HepG2 (cell line): ENCODE results near the gene GTF3A. TPM values are rescaled to one million over a fixed set of nuclear protein-coding genes. Genes with fewer than 3 reads are reported as not detected.

Experiments
- ATF6 ChIP-seq: sonication (generic); formaldehyde crosslinking; conservative IDR thresholded peaks from 2 replicates; pipeline ENCODE4 v1.4.0; 2020; ENCODE audit warnings: missing genetic modification reagents
- CENPX ChIP-seq: sonication (generic); formaldehyde crosslinking; IDR thresholded peaks from 2 replicates; pipeline ENCODE4 v1.9.0; 2021; ENCODE audit warnings: mild to moderate bottlenecking, missing genetic modification reagents, moderate library complexity
- NFYB ChIP-seq: sonication (generic); formaldehyde crosslinking; IDR thresholded peaks from 2 replicates; pipeline ENCODE4 v1.4.0; 2020; ENCODE audit warnings: missing genetic modification reagents
- POGK ChIP-seq: sonication (generic); formaldehyde crosslinking; conservative IDR thresholded peaks from 2 replicates; pipeline ENCODE4 v1.8.0; 2022; ENCODE audit warnings: mild to moderate bottlenecking, moderate library complexity, missing genetic modification reagents
- SSRP1 ChIP-seq: IDR thresholded peaks from 2 replicates; pipeline ENCODE4 v1.6.1; 2016; ENCODE audit warnings: control low read depth
- U2AF2 ChIP-seq: fragments of 200-400 bp; formaldehyde crosslinking; IDR thresholded peaks from 2 replicates; pipeline ENCODE4 v1.6.1; 2017; ENCODE audit warnings: low read depth, mild to moderate bottlenecking, low read length
- ZBTB7A ChIP-seq: sonication (generic); formaldehyde crosslinking; IDR thresholded peaks from 2 replicates; pipeline ENCODE4 v1.8.0; 2022; ENCODE audit warnings: mild to moderate bottlenecking, missing genetic modification reagents
- ZNF337 ChIP-seq: sonication (generic); formaldehyde crosslinking; IDR thresholded peaks from 2 replicates; pipeline ENCODE4 v1.5.1; 2020; ENCODE audit warnings: missing genetic modification reagents, low read depth, mild to moderate bottlenecking, borderline replicate concordance
- ZNF605 ChIP-seq: sonication (generic); formaldehyde crosslinking; IDR thresholded peaks from 2 replicates; pipeline ENCODE4 v1.8.0; 2022; ENCODE audit warnings: mild to moderate bottlenecking, missing genetic modification reagents
- ZNF609 ChIP-seq: sonication (generic); formaldehyde crosslinking; IDR thresholded peaks from 2 replicates; pipeline ENCODE4 v1.4.0; 2020; ENCODE audit warnings: mild to moderate bottlenecking, missing genetic modification reagents, borderline replicate concordance
- ZNF646 ChIP-seq: sonication (generic); formaldehyde crosslinking; IDR thresholded peaks from 2 replicates; pipeline ENCODE4 v1.9.0; 2021; ENCODE audit warnings: mild to moderate bottlenecking, missing genetic modification reagents
- ZNF777 ChIP-seq: sonication (generic); formaldehyde crosslinking; IDR thresholded peaks from 2 replicates; pipeline ENCODE4 v1.4.0; 2020; ENCODE audit warnings: missing genetic modification reagents
- polyA plus RNA-seq, 8 experiments: library from polyadenylated mRNA; depleted of rRNA in 3 of 8; stranded (reverse) in 7 of 8; unstranded in 1 of 8; fragments of >200 nt; fragmentation: Illumina TruSeq in 4 of 8; extraction: Trizol in 4 of 8; gene quantifications; 2 replicates each; pipeline versions ENCODE4 v1.2.1 to v1.2.3, GENCODE V29; 2011 to 2016; ENCODE audit warnings: low read depth in 4 of 8, missing spikeins in 1 of 8, mixed read lengths in 1 of 8; ENCODE audit not compliant: insufficient read depth in 1 of 8
- total RNA-seq, 5 experiments: library from RNA; depleted of rRNA; stranded (reverse); fragments of >200 nt; fragmentation: Illumina TruSeq; extraction: Trizol; gene quantifications; 2 replicates each; pipeline ENCODE4 v1.2.3, GENCODE V29; 2016; ENCODE audit warnings: low read depth in 1 of 5

Gene GTF3A
- total and polyA plus RNA-seq, 2 of the 13 experiments (the other 11 are each of a cell fraction or from before 2014, with no cell fraction given), result 42.1 to 176 TPM

- TF ChIP-seq ZNF605 (CRISPR knock-in tag), result 0 out of 2 replicates have a peak, but pooled peaks have one; percentile 25
- no peak for TF ChIP-seq ZNF337 (CRISPR knock-in tag)
- no peak for TF ChIP-seq POGK (CRISPR knock-in tag)
- no peak for TF ChIP-seq ZNF777
- no peak for TF ChIP-seq U2AF2
- TF ChIP-seq ZNF646 (CRISPR knock-in tag), result no peak
- TF ChIP-seq ZNF609 (CRISPR knock-in tag), result no peak
- no peak for TF ChIP-seq SSRP1
- TF ChIP-seq NFYB (CRISPR knock-in tag), result no peak
- TF ChIP-seq CENPX (CRISPR knock-in tag), result no peak
- no peak for TF ChIP-seq ZBTB7A (CRISPR knock-in tag)
- no peak for TF ChIP-seq ATF6 (CRISPR knock-in tag)
Measured at GRCh38 chr13:27379694-27380641, 44.5 kb upstream of the GTF3A start (continued).
